HepG2 (cell line): Measurements from ENCODE around the gene RAB3B.

ENCODE experiments used
- CC2D1A ChIP-seq: sonication (generic); formaldehyde crosslinking; IDR thresholded peaks from 2 replicates; pipeline ENCODE4 v1.8.1; 2023; ENCODE audit warnings: mild to moderate bottlenecking, missing genetic modification reagents
- JUNB ChIP-seq: sonication (generic); formaldehyde crosslinking; IDR thresholded peaks from 2 replicates; pipeline ENCODE4 v1.8.0; 2022; ENCODE audit warnings: missing genetic modification reagents, mild to moderate bottlenecking, borderline replicate concordance
- RBFOX2 ChIP-seq: fragments of 200-400 bp; formaldehyde crosslinking; IDR thresholded peaks from 2 replicates; pipeline ENCODE4 v1.6.1; 2017; ENCODE audit warnings: low read depth, mild to moderate bottlenecking, low read length
- TF ChIP-seq, protein P1 (sequence below): sonication (generic); formaldehyde crosslinking; IDR thresholded peaks from 2 replicates; pipeline ENCODE4 v1.5.1; 2020; ENCODE audit warnings: mild to moderate bottlenecking, missing genetic modification reagents, moderate library complexity

- TF ChIP-seq JUNB (CRISPR knock-in tag) (no peak), RBFOX2 (no peak), CC2D1A (no peak)
- TF ChIP-seq, protein P1, sequence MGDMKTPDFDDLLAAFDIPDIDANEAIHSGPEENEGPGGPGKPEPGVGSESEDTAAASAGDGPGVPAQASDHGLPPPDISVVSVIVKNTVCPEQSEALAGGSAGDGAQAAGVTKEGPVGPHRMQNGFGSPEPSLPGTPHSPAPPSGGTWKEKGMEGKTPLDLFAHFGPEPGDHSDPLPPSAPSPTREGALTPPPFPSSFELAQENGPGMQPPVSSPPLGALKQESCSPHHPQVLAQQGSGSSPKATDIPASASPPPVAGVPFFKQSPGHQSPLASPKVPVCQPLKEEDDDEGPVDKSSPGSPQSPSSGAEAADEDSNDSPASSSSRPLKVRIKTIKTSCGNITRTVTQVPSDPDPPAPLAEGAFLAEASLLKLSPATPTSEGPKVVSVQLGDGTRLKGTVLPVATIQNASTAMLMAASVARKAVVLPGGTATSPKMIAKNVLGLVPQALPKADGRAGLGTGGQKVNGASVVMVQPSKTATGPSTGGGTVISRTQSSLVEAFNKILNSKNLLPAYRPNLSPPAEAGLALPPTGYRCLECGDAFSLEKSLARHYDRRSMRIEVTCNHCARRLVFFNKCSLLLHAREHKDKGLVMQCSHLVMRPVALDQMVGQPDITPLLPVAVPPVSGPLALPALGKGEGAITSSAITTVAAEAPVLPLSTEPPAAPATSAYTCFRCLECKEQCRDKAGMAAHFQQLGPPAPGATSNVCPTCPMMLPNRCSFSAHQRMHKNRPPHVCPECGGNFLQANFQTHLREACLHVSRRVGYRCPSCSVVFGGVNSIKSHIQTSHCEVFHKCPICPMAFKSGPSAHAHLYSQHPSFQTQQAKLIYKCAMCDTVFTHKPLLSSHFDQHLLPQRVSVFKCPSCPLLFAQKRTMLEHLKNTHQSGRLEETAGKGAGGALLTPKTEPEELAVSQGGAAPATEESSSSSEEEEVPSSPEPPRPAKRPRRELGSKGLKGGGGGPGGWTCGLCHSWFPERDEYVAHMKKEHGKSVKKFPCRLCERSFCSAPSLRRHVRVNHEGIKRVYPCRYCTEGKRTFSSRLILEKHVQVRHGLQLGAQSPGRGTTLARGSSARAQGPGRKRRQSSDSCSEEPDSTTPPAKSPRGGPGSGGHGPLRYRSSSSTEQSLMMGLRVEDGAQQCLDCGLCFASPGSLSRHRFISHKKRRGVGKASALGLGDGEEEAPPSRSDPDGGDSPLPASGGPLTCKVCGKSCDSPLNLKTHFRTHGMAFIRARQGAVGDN (CRISPR knock-in tag): no peak
Measured at GRCh38 chr1:51986718-51987117, 3.8 kb downstream of the RAB3B start.
